AG04449 (cell line): ENCODE results near the gene LINS1.

Source experiments
- CTCF ChIA-PET: fragments of 350-600 bp; formaldehyde crosslinking; extraction: SDS; loops from one replicate; lab custom pipeline; 2021; ENCODE audit warnings: antibody characterized with exemption; lab: Yijun Ruan, JAX
- POLR2A ChIA-PET: fragments of 400-600, 350-600 bp; formaldehyde crosslinking; extraction: SDS; loops from one replicate; lab custom pipeline; 2020; ENCODE audit warnings: antibody characterized with exemption, inconsistent platforms; lab: Yijun Ruan, JAX
- DNase-seq: peaks from one replicate; pipeline ENCODE4 v3.0.0-alpha.2; 2010; ENCODE audit warnings: low read depth, low spot score
- H3K4me3 ChIP-seq: 2 replicates; pipeline ENCODE4 v1.5.1; 2011; ENCODE audit warnings: low read depth, mild to moderate bottlenecking, control low read depth, low read length
- TF ChIP-seq, protein P1 (sequence below): IDR thresholded peaks from one replicate; pipeline ENCODE4 v1.5.1; 2011; ENCODE audit warnings: mild to moderate bottlenecking, moderate library complexity, low read length, control low read depth, inconsistent platforms; ENCODE audit not compliant: insufficient read depth; ENCODE audit errors: missing control alignments

Gene LINS1

DNA sequence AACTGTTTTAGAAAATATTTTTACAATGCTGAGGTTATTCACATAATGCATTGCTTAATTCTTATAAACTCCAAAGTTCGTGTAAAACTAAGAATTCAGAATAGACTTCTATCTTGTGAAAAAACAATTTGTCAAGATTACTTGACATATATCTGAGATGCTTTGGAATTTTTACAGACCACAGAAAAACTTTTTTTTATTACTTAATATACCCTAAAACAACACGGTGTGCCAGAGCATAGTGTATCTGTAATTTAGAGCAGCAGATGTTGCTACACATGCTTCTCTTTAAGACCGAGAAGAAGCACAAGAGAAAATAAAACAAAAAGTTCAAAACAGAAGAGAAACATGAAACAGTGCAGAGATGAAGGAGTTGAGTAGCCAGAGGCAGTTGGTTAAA, 26.8 kb upstream of the LINS1 start:
- POLR2A ChIA-PET, result no interaction called here
- no peak overlapping the region for H3K4me3 ChIP-seq
- CTCF ChIA-PET, result interaction anchor here (4.2 to 6.7 kb wide), 2 partner anchors 244 to 379 kb away, joined by 29 to 67 read pairs; no protein-coding TSS in a partner anchor
- DNase-seq, result peak; percentile 17
- TF ChIP-seq, protein P1, sequence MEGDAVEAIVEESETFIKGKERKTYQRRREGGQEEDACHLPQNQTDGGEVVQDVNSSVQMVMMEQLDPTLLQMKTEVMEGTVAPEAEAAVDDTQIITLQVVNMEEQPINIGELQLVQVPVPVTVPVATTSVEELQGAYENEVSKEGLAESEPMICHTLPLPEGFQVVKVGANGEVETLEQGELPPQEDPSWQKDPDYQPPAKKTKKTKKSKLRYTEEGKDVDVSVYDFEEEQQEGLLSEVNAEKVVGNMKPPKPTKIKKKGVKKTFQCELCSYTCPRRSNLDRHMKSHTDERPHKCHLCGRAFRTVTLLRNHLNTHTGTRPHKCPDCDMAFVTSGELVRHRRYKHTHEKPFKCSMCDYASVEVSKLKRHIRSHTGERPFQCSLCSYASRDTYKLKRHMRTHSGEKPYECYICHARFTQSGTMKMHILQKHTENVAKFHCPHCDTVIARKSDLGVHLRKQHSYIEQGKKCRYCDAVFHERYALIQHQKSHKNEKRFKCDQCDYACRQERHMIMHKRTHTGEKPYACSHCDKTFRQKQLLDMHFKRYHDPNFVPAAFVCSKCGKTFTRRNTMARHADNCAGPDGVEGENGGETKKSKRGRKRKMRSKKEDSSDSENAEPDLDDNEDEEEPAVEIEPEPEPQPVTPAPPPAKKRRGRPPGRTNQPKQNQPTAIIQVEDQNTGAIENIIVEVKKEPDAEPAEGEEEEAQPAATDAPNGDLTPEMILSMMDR, result no peak

DNA sequence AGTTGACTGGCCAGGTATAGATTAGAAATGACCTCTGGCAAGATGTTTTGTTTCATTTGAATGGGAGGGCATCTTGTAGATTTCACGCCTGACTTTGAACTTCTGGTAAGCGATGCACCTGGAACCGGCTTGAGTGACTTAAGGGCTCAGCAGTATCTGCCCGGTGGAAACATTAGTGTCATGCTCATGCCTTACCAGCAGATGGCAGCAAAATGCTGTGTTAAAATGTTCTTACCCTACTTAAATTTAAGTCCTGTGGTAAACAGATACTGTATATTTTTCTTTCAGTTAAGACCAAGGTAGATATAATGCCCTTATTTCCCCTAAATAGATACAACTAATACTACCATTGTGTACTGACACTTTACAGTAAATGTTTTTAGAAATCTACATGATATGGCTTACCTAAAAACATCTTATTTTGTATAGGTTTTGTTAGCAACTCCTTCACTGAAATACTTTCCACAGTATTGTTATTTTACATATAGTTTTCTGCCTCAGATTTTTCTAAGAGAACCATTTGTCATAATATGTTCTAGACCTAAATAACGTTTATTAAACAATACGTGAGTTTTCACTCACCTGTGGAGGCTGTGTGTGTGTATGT, 25.9 kb upstream of the LINS1 start:
- ChIA-PET CTCF (interaction anchor here (0.7 to 1.5 kb wide), 20 partner anchors 8 to 386 kb away, joined by 3 to 29 read pairs (median 4); partner anchors contain the start of gene LRRK1), POLR2A (no interaction called here)
- peak; percentile 52 for DNase-seq
- no peak overlapping the region for H3K4me3 ChIP-seq
- TF ChIP-seq, protein P1, result peak; percentile 58

DNA sequence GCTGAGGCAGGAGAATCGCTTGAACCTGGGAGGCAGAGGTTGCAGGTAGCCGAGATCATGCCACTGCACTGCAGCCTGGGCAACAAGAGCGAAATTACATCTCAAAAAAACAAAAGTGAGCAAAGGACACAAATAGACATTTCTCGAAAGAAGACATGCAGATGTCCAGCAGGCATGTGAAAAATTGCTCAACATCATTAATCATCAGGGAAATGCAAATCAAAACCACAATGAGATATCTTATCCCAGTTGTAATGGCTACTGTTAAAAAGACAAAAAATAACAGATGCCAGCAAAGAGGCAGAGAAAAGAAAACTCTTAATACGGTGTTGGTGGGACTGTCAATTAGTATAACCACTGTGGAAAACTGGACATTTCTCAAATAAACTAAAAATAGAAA, 21.3 kb upstream of the LINS1 start:
- H3K4me3 ChIP-seq, result no peak overlapping the region
- CTCF ChIA-PET, result interaction anchor here (1.1 to 2.6 kb wide), 6 partner anchors 8 to 385 kb away, joined by 3 to 25 read pairs (median 10); partner anchors contain the start of gene LRRK1
- POLR2A ChIA-PET, result no interaction called here
- TF ChIP-seq, protein P1, result no peak
- no peak for DNase-seq

DNA sequence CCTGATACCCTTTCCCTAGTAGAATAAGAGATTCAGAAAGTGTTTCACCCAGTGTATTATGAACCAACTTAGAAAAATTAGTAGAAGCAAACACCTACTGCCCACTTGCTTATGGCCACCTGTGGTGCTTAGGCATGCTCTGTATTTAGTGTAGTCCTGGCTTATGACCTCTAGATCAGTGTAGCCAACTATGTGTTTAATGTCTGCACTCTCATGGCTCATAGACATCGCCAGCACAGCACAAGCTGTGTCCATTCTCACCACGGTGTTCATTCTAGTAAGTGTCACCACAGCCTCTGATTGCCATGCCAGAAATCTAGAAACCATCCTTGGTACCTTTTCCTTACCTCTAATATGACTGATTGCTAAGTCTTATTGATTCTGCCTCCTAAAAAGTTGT, 14.7 kb upstream of the LINS1 start:
- TF ChIP-seq, protein P1, result no peak
- H3K4me3 ChIP-seq, result no peak overlapping the region
- ChIA-PET CTCF (interaction anchor here (1.0 to 2.9 kb wide), 5 partner anchors 8 to 392 kb away, joined by 3 to 9 read pairs (median 9); no protein-coding TSS in a partner anchor), POLR2A (no interaction called here)
- no peak for DNase-seq

DNA sequence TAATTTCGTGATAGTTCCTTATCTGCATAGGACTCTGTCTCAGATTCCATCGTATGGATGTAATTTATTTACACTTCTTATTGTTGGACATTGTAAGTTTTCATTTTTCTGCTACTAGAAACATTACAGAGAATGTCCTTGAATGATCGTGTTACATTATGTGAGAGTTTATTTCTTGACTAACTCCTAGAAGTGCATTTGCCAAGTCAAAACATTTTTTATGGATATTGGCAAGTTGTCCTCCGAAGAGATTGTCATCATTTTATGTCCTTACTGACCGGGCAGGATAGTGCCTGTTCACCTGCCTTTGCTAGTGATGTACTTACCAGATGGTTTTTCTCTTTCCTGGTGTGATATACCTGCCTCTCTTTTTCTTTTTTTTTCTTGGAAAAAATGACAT, 13.8 kb upstream of the LINS1 start:
- H3K4me3 ChIP-seq, result no peak overlapping the region
- ChIA-PET CTCF (interaction anchor here (1.1 to 2.6 kb wide), 4 partner anchors 8 to 392 kb away, joined by 3 to 14 read pairs (median 7); no protein-coding TSS in a partner anchor), POLR2A (no interaction called here)
- TF ChIP-seq, protein P1, result no peak
- DNase-seq, result no peak

DNA sequence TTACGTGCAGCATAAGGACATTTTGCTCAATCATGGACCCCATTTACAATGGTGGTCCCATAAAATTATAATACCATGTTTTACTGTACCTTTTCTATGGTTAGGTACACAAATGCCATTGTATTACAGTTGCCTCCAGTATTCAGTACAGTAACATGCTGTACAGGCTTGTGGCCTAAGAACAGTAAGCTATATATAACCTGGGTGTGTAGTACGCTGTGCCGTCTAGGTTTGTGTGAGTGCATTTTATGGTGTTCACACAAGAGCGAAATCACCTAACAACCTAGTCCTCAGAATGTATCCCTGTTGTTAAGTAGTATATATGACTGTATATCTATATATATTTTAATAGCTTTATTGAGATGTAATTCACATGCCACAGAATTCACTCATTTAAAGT, 12.9 kb upstream of the LINS1 start:
- DNase-seq, result no peak
- H3K4me3 ChIP-seq, result no peak overlapping the region
- ChIA-PET POLR2A (no interaction called here), CTCF (interaction anchor here (1.1 to 1.7 kb wide), 3 partner anchors 9 to 393 kb away, joined by 3 to 14 read pairs (median 5); no protein-coding TSS in a partner anchor)
- TF ChIP-seq, protein P1, result no peak
